Jurkat, Clone E6-1 (cell line): ENCODE measurements around the gene TOX2.

ENCODE experiments used
- DNase-seq: peaks from one replicate; pipeline ENCODE4 v3.0.0-alpha.2; 2011; ENCODE audit warnings: low read depth, low spot score
- H3K4me3 ChIP-seq: 2 replicates; pipeline ENCODE4 v1.5.1; 2011; ENCODE audit warnings: mild to moderate bottlenecking, low read length, control low read depth, moderate library complexity

Gene TOX2

GRCh38 chr20:44023515-44024371 is 109.1 kb downstream of the TOX2 start:
- H3K4me3 ChIP-seq, result no peak overlapping the region
- DNase-seq, result no peak

GRCh38 chr20:44024820-44025580 is 110.3 kb downstream of the TOX2 start:
- no peak for DNase-seq
- no peak overlapping the region for H3K4me3 ChIP-seq

GRCh38 chr20:44025756-44026155 is 111.1 kb downstream of the TOX2 start:
- DNase-seq, result no peak
- H3K4me3 ChIP-seq, result no peak overlapping the region

- DNase-seq, result no peak
- H3K4me3 ChIP-seq, result no peak overlapping the region
Measured at GRCh38 chr20:44026647-44027342, 112.1 kb downstream of the TOX2 start.

- no peak for DNase-seq
- H3K4me3 ChIP-seq, result no peak overlapping the region
Measured at GRCh38 chr20:44027343-44028002, 112.8 kb downstream of the TOX2 start.

GRCh38 chr20:44028003-44028730 is 113.5 kb downstream of the TOX2 start:
- DNase-seq, result no peak
- H3K4me3 ChIP-seq, result no peak overlapping the region

- H3K4me3 ChIP-seq, result peak overlapping the region; percentile 7; the same call in 1 of the 2 replicates
- DNase-seq, result peak; percentile 70
Measured at GRCh38 chr20:44028868-44029847, 114.5 kb downstream of the TOX2 start.

- no peak for DNase-seq
- no peak overlapping the region for H3K4me3 ChIP-seq
Measured at GRCh38 chr20:44029848-44030230, 115.2 kb downstream of the TOX2 start.

GRCh38 chr20:44030394-44030793 is 115.7 kb downstream of the TOX2 start:
- no peak for DNase-seq

GRCh38 chr20:44031001-44031574 is 116.4 kb downstream of the TOX2 start:
- no peak overlapping the region for H3K4me3 ChIP-seq
- no peak for DNase-seq

More at GRCh38 chr20:44030394-44030793, 115.7 kb downstream of the TOX2 start:
- H3K4me3 ChIP-seq, result no peak overlapping the region

- H3K4me3 ChIP-seq, result no peak overlapping the region
- DNase-seq, result no peak
Measured at GRCh38 chr20:44031781-44032582, 117.3 kb downstream of the TOX2 start.

- no peak for DNase-seq
- H3K4me3 ChIP-seq, result no peak overlapping the region
Measured at GRCh38 chr20:44032583-44033331, 118.1 kb downstream of the TOX2 start.

GRCh38 chr20:44033344-44033743 is 118.7 kb downstream of the TOX2 start:
- no peak overlapping the region for H3K4me3 ChIP-seq
- DNase-seq, result no peak

GRCh38 chr20:44033873-44034272 is 119.2 kb downstream of the TOX2 start:
- no peak for DNase-seq
- no peak overlapping the region for H3K4me3 ChIP-seq

GRCh38 chr20:44034451-44034850 is 119.8 kb downstream of the TOX2 start:
- no peak overlapping the region for H3K4me3 ChIP-seq
- DNase-seq, result no peak
